ENCODE measurements around the gene KRTAP5-9. TPM values are rescaled to one million over a fixed set of nuclear protein-coding genes. Genes with fewer than 3 reads are reported as not detected.
"Not testable (repeated sequence)": the region's sequence is repeated elsewhere in the genome, so short reads cannot be mapped to it uniquely, and the experiment has no call there.

Gene KRTAP5-9
- total RNA-seq, 6 experiments from 2014 or later, result 0.17 to 0.38 TPM; not detected in 4

DNA sequence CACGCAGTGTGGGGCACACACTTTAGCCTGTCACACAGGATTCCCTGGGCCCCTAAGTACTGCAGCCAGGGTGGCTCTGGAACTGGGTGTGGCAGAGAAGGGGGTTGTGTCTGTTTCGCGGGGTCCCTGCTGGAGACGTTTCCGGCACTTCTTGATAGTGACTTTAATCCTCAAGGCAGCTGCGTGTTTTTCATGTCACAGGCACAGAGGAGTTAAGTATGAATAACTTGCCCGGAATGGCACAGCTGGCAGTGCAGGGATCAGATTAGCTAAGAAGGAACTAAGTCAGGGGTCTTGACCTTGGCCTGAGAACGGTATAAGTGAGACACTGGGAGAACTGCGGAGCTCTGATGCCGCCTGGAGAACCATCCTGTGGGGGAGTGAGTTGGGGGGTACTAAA is 28.7 kb upstream of the KRTAP5-9 start:
- TF ChIP-seq POLR2A (IDR thresholded peaks at IDR 0.05), result no peak
- TF ChIP-seq, protein P1, sequence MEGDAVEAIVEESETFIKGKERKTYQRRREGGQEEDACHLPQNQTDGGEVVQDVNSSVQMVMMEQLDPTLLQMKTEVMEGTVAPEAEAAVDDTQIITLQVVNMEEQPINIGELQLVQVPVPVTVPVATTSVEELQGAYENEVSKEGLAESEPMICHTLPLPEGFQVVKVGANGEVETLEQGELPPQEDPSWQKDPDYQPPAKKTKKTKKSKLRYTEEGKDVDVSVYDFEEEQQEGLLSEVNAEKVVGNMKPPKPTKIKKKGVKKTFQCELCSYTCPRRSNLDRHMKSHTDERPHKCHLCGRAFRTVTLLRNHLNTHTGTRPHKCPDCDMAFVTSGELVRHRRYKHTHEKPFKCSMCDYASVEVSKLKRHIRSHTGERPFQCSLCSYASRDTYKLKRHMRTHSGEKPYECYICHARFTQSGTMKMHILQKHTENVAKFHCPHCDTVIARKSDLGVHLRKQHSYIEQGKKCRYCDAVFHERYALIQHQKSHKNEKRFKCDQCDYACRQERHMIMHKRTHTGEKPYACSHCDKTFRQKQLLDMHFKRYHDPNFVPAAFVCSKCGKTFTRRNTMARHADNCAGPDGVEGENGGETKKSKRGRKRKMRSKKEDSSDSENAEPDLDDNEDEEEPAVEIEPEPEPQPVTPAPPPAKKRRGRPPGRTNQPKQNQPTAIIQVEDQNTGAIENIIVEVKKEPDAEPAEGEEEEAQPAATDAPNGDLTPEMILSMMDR (IDR thresholded peaks at IDR 0.05), result no peak
- Histone ChIP-seq H3K4me1 (no peaks in the 10 kb centered on the region), H3K36me3 (no peaks in the 10 kb centered on the region), H3K9me3 (no peaks in the 10 kb centered on the region), H3K27ac (no peak overlapping the region), H3K27me3 (no peaks in the 10 kb centered on the region), H3K4me3 (no peak overlapping the region)
- ATAC-seq, result no peak
- DNase-seq, result peak in 1 of 3 donors; percentile 24
- 84% methylated on average over 5 of the region's 10 CpGs for WGBS (ENCODE audit: insufficient coverage, low coverage, low lambda C conversion rate, missing lambda C conversion rate)
- intact Hi-C loops (cut with DNase I), result no loop called here

DNA sequence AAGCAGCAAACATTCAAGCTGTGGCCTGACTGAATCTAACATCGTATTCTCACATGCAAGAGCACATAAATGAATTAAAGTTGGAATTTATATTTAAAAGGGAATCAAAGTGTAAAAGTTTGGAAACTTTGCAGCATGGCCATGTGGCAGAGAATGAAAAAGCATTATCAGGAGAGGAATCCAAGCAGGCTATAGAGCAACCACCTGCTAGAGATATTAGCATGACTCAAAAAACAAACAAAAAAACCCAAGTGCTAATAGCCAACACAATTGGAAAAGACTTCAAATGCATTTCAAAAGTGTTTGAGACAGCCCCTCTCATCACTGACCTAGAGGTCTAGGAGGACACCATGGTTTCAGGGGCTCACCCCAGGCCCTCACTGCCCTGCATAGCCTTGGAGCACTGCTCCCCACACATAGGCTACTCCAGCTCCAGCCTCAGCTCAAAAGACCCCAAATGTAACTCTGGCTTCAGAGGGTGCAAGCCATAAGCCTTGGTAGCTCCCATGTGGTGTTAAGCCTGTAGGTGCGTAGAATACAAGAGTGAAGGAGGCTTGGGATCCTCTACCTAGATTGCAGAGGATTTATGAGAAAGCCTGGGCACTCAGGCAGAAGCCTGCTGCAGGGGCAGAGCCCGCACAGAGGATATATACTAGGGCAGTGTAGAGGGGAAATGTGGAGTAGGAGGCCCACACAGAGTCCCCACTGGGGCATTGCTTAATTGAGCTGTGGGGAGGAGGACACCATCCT is 22.9 kb upstream of the KRTAP5-9 start:
- WGBS (ENCODE audit: insufficient coverage, low coverage, low lambda C conversion rate, missing lambda C conversion rate), result 60% methylated on average over 2 of the region's 3 CpGs
- no peaks in the 10 kb centered on the region for H3K9me3 ChIP-seq
- H3K27me3 ChIP-seq, result no peaks in the 10 kb centered on the region
- peak in 1 of 3 donors; percentile 3 for DNase-seq
- ATAC-seq, result peak; percentile 3 to 51 (median 15)
- intact Hi-C loops (cut with DNase I), result no loop called here
- peaks cover 0 to 26% (median 11%) of the 10 kb centered on the region in 4 donors for H3K4me1 ChIP-seq
- peak overlapping the region; percentile 72 to 79 (median 76) for H3K27ac ChIP-seq
- TF ChIP-seq, protein P1 (IDR thresholded peaks at IDR 0.05), result no peak
- no peak for TF ChIP-seq POLR2A (IDR thresholded peaks at IDR 0.05)
- no peak overlapping the region for H3K4me3 ChIP-seq
- H3K36me3 ChIP-seq, result no peaks in the 10 kb centered on the region

DNA sequence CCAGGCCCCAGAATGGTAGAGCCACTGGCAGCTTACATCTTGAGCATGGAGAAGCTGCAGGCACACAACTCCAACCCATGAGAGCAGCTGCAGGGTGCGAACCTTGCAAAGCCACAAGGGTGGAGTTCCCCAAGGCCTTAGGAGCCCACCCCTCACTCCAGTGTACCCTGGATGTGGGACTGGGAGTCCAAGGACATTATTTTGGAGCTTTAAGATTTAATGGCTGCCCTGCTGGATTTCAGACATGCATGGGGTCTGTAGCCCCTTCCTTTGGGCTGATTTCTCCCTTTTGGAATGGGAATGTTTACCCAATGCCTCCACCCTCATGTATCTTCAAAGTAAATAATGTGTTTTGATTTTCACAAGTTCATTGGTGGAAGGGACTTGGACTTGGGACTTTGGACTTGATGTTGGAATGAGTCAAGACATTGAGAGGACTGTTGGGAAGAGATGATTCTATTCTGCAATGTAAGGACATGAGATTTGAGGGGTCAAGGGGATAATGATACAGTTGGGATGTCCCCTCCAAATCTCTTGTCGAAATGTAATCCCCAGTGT is 22.2 kb upstream of the KRTAP5-9 start:
- peak in 1 of 3 donors; percentile 56 for DNase-seq
- peak overlapping the region; percentile 72 to 79 (median 76) for H3K27ac ChIP-seq
- 50% methylated on average over 1 of the region's 2 CpGs for WGBS (ENCODE audit: insufficient coverage, low coverage, low lambda C conversion rate, missing lambda C conversion rate)
- no peaks in the 10 kb centered on the region for H3K9me3 ChIP-seq
- peaks cover 0 to 26% (median 11%) of the 10 kb centered on the region in 4 donors for H3K4me1 ChIP-seq
- no peaks in the 10 kb centered on the region for H3K36me3 ChIP-seq
- no peak overlapping the region for H3K4me3 ChIP-seq
- peak; percentile 63 to 84 (median 82) for ATAC-seq
- no peak for TF ChIP-seq POLR2A (IDR thresholded peaks at IDR 0.05)
- TF ChIP-seq, protein P1 (IDR thresholded peaks at IDR 0.05), result no peak
- no peaks in the 10 kb centered on the region for H3K27me3 ChIP-seq
- intact Hi-C loops (cut with DNase I), result no loop called here

DNA sequence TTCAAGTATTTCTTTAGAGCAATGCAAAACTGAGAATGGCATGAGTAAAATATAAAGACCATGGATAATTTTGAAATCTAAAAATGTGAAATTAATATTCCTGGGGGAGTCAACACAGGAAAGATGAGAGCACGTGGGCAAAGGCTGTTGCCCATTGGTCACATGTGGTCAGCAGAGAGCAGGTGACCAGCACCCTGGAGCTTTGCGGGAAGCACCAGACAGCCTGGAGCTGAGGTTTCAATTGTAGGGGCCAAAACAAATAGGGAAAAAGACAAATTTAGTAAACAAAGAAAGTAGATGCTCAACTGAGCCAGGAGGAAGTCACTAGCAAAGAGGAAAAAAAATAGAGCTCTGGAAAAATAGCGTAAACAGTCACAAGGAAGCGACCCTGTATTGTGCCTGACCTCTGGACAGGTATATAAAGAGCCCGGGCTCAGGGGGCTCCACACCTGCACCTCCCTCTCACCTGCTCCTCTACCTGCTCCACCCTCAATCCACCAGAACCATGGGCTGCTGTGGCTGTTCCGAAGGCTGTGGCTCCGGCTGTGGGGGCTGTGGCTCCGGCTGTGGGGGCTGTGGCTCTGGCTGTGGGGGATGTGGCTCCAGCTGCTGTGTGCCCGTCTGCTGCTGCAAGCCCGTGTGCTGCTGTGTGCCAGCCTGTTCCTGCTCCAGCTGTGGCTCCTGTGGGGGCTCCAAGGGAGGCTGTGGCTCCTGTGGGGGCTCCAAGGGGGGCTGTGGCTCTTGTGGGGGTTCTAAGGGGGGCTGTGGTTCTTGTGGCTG is 21.2 kb upstream of the KRTAP5-9 start, which contains the start of gene KRTAP5-7:
TSS of gene KRTAP5-7 (plus strand) at position 472 of the 780 bp plus-strand sequence. CDS start at position 506, 34 bp downstream.
- intact Hi-C loops (cut with DNase I); H3K27me3 ChIP-seq; H3K9me3 ChIP-seq; H3K4me3 ChIP-seq; H3K36me3 ChIP-seq: not testable (repeated sequence)
- Histone ChIP-seq H3K27ac (peak within 1 kb of the TSS; percentile 72 to 79 (median 76)), H3K4me1 (peaks cover 0 to 26% (median 11%) of the 10 kb centered on the region in 4 donors)
- ATAC-seq, result peak; percentile 63 to 84 (median 76)
- DNase-seq, result peak in 2 of 3 donors; percentile 58 to 73
- 15% methylated on average over 4 of the region's 10 CpGs for WGBS (ENCODE audit: insufficient coverage, low coverage, low lambda C conversion rate, missing lambda C conversion rate)

Measured in right lobe of liver (tissue), 6 donors.